Pancreas (tissue), 10 donors: ENCODE measurements around the gene NEK7. TPM values are rescaled to one million over a fixed set of nuclear protein-coding genes. Genes with fewer than 3 reads are reported as not detected.

ENCODE experiments used
- ATAC-seq, 4 donors: fragments of 200-7000 bp; cut with Tn5 transposase; one replicate each; pipeline versions ENCODE4 v1.8.0 to v1.9.1; 2020; ENCODE audit warnings: mild to moderate bottlenecking in 4 of 4, moderate library complexity in 4 of 4
- DNase-seq, 6 donors: peaks; one replicate each; pipeline ENCODE4 v3.0.0-alpha.2; 2020
- FAIRE-seq: peaks from 2 replicates; lab custom pipeline; 2012; peaks lifted over from hg19 to GRCh38; lab: Jason Lieb, UNC
- H3K27ac ChIP-seq, 4 donors: fragments of 200-600 bp; sonication (generic); 1 replicate in 3 of 4; 2 replicates in 1 of 4; pipeline versions ENCODE4 v1.5.0 to v1.8.0; 2020
- H3K27me3 ChIP-seq, 4 donors: fragments of 200-600 bp; one replicate each; pipeline ENCODE4 v1.8.0; 2021
- H3K36me3 ChIP-seq, 3 donors: fragments of 200-600 bp; sonication (generic) in 1 of 3; one replicate each; pipeline versions ENCODE4 v1.5.0 to v1.8.0; 2020 to 2021
- H3K4me1 ChIP-seq, 3 donors: fragments of 200-600 bp; one replicate each; pipeline ENCODE4 v1.8.0; 2021
- H3K4me3 ChIP-seq, 4 donors: fragments of 200-600 bp; sonication (generic) in 2 of 4; one replicate each; pipeline versions ENCODE4 v1.5.0 to v1.8.0; 2020 to 2021
- H3K9me3 ChIP-seq, 4 donors: fragments of 200-600 bp; one replicate each; pipeline ENCODE4 v1.8.0; 2021
- WGBS, 2 donors: extraction: QIAGEN DNeasy Blood & Tissue Kit; methylation state at CpG; one replicate each; pipeline ENCODE4 v1.1.7; 2013; 5-methylcytosine and 5-hydroxymethylcytosine counted together
- intact Hi-C, 3 donors: fragments of 100-400 bp; cut with DNase I; formaldehyde crosslinking; loops; one replicate each; pipeline versions ENCODE4 v1.11.1 to v1.14.2; 2022
- polyA plus RNA-seq, 2 donors: library from polyadenylated mRNA; stranded (reverse); fragments of 200-250 nt; gene quantifications; one replicate each; pipeline ENCODE4 v1.2.3, GENCODE V29; 2013
- total RNA-seq, 6 donors: library from RNA; stranded (reverse); fragmentation: NEBNext Ultra II Directional in 4 of 6; extraction: Animal tissue kit (Norgen Biotek cat#: 25700) in 4 of 6; gene quantifications; one replicate each; pipeline versions ENCODE4 v1.2.1 to v1.2.4, GENCODE V29; 2021 to 2023
- TF ChIP-seq, protein P1 (sequence below), 4 donors: fragments of 200-600 bp; sonication (generic) in 3 of 4; IDR thresholded peaks; one replicate each; pipeline versions ENCODE4 v1.5.0 to v1.8.0; 2021; ENCODE audit warnings: antibody characterized with exemption in 4 of 4
- donor health status: healthy with polysubstance abuse.
- donor health status: DM: no; HTN: no; CAD: no; lungs with moderate emphysema.
- donor health status: DM: no; HTN: no; CAD: no.
- donor health status: control.
- donor health status: control.
- donor health status: Bipolar disorder and iron deficiency.
- donor health status: DM: yes; HTN: yes; CAD: no.
- donor health status: DM: no; HTN: no; CAD: no.
- donor health status: DM: no; HTN: no; CAD: no.
- donor health status: DM: yes; HTN: yes; CAD: no.

The NEK7 gene
- total and polyA plus RNA-seq, 8 donors, result 8.0 to 36.3 (median 20.9) TPM

- Histone ChIP-seq H3K9me3 (no peaks in the 10 kb centered on the region), H3K4me1 (peaks cover 0 to 21% (median 15%) of the 10 kb centered on the region in 3 donors), H3K36me3 (peaks cover 0 to 3% (median 0%) of the 10 kb centered on the region in 3 donors), H3K4me3 (no peak overlapping the region), H3K27ac (no peak overlapping the region), H3K27me3 (no peaks in the 10 kb centered on the region)
- intact Hi-C loops, result no loop called here
- 90 to 92% methylated on average over 8 of the region's 8 CpGs for WGBS, 2 donors
- DNase-seq (no peak), ATAC-seq (no peak), FAIRE-seq (no peak)
- TF ChIP-seq, protein P1, sequence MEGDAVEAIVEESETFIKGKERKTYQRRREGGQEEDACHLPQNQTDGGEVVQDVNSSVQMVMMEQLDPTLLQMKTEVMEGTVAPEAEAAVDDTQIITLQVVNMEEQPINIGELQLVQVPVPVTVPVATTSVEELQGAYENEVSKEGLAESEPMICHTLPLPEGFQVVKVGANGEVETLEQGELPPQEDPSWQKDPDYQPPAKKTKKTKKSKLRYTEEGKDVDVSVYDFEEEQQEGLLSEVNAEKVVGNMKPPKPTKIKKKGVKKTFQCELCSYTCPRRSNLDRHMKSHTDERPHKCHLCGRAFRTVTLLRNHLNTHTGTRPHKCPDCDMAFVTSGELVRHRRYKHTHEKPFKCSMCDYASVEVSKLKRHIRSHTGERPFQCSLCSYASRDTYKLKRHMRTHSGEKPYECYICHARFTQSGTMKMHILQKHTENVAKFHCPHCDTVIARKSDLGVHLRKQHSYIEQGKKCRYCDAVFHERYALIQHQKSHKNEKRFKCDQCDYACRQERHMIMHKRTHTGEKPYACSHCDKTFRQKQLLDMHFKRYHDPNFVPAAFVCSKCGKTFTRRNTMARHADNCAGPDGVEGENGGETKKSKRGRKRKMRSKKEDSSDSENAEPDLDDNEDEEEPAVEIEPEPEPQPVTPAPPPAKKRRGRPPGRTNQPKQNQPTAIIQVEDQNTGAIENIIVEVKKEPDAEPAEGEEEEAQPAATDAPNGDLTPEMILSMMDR (IDR thresholded peaks at IDR 0.05), result no peak
Measured at GRCh38 chr1:198295225-198295624, 138.4 kb downstream of the NEK7 start.

DNA sequence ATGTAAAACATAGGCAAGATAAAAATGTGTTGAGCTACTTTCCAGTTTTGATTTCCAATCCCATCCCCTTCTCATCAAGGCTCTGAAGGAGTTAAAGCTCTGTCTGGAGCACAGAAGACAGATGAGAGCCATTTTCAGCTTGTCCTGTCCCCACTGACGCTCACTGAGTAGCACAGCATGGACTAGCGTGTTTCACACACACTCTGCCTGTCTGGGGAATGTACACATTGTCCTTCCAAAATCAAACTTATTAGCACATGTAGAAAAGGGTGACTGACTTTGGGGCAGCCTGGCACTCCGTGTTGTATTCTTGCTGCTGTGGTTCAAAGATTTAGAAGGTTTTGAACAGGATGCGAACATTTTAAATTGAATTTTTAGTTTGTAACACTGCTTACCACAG is 139.2 kb downstream of the NEK7 start:
- WGBS, 2 donors, result 94 to 95% methylated on average over 4 of the region's 4 CpGs
- Histone ChIP-seq H3K9me3 (no peaks in the 10 kb centered on the region), H3K27ac (no peak overlapping the region), H3K4me3 (no peak overlapping the region), H3K27me3 (no peaks in the 10 kb centered on the region), H3K36me3 (peaks cover 0 to 3% (median 0%) of the 10 kb centered on the region in 3 donors), H3K4me1 (peaks cover 0 to 13% (median 10%) of the 10 kb centered on the region in 3 donors)
- ATAC-seq, result no peak
- no peak for DNase-seq
- TF ChIP-seq, protein P1 (IDR thresholded peaks at IDR 0.05), result no peak
- intact Hi-C loops, result no loop called here
- no peak for FAIRE-seq

GRCh38 chr1:198297281-198297680 is 140.5 kb downstream of the NEK7 start:
- H3K36me3 ChIP-seq, result peaks cover 0 to 3% (median 0%) of the 10 kb centered on the region in 3 donors
- no peak overlapping the region for H3K27ac ChIP-seq
- H3K9me3 ChIP-seq, result no peaks in the 10 kb centered on the region
- TF ChIP-seq, protein P1 (IDR thresholded peaks at IDR 0.05), result no peak
- H3K27me3 ChIP-seq, result no peaks in the 10 kb centered on the region
- 88 to 92% methylated on average over 2 of the region's 2 CpGs for WGBS, 2 donors
- intact Hi-C loops, result no loop called here
- ATAC-seq, result no peak
- H3K4me3 ChIP-seq, result no peak overlapping the region
- DNase-seq, result no peak
- peaks cover 0 to under 1% (median 0%) of the 10 kb centered on the region in 3 donors for H3K4me1 ChIP-seq
- FAIRE-seq, result no peak

- FAIRE-seq, result no peak
- intact Hi-C loops, result no loop called here
- Histone ChIP-seq H3K36me3 (peaks cover 0 to 3% (median 0%) of the 10 kb centered on the region in 3 donors), H3K27me3 (no peaks in the 10 kb centered on the region), H3K4me3 (no peak overlapping the region), H3K27ac (no peak overlapping the region), H3K9me3 (no peaks in the 10 kb centered on the region), H3K4me1 (no peaks in the 10 kb centered on the region)
- ATAC-seq, result no peak
- TF ChIP-seq, protein P1 (IDR thresholded peaks at IDR 0.05), result no peak
- no peak for DNase-seq
- WGBS, 2 donors, result 89 to 90% methylated on average over 6 of the region's 6 CpGs
Measured at GRCh38 chr1:198298640-198299039, 141.8 kb downstream of the NEK7 start.

DNA sequence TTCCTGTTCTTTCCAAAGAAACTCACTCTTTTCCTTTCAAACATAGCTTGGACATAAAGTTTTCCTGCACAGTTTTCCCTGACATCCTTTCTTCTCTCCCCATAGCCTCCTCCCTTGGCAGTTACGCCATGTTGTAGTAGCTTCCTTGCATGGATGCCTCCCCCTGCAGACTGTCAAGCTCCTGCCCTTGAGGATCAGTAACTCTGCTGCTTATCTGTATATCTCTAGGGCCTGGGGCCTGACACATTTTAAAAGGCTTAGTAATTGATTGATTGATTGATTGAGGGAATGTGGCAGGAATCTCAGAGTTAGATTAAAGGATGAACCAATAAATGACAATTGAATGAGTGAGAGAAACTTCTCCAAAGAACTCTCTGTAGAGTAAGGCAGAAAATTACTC is 143.7 kb downstream of the NEK7 start:
- no peak for ATAC-seq
- Histone ChIP-seq H3K9me3 (no peaks in the 10 kb centered on the region), H3K36me3 (no peaks in the 10 kb centered on the region), H3K27ac (no peak overlapping the region), H3K4me1 (no peaks in the 10 kb centered on the region), H3K4me3 (no peak overlapping the region), H3K27me3 (no peaks in the 10 kb centered on the region)
- intact Hi-C loops, result no loop called here
- no peak for DNase-seq
- FAIRE-seq, result no peak
- WGBS, 2 donors, result 98 to 100% methylated on average over 1 of the region's 1 CpG
- TF ChIP-seq, protein P1 (IDR thresholded peaks at IDR 0.05), result no peak
